PC-9 (cell line): ENCODE data around the gene VPS33B. TPM values are rescaled to one million over a fixed set of nuclear protein-coding genes. Genes with fewer than 3 reads are reported as not detected.

Source experiments
- BruUV-seq: library from RNA; stranded (reverse); fragments of 400-500 nt; replicated peaks from 2 replicates; lab custom pipeline; 2021; lab: Mats Ljungman, UMichigan
- CTCF ChIA-PET: fragments of 300-600 bp; sonication (Branson Sonifier 250); formaldehyde crosslinking; loops from one replicate; lab custom pipeline; 2022; ENCODE audit warnings: antibody characterized with exemption; lab: Charles Lee
- POLR2A ChIA-PET: fragments of 300-600 bp; sonication (Branson Sonifier 250); formaldehyde crosslinking; loops from one replicate; lab custom pipeline; 2022; ENCODE audit warnings: antibody characterized with exemption; ENCODE audit not compliant: unreplicated experiment; lab: Charles Lee
- DNase-seq, 2 experiments: peaks; one replicate each; pipeline versions ENCODE4 v3.0.0 to v3.0.0-alpha.2; 2015 to 2022; ENCODE audit warnings: mixed read lengths in 1 of 2
- H2AFZ ChIP-seq: fragments of 200-600 bp; sonication (generic); 2 replicates; pipeline ENCODE4 v1.8.1; 2017; ENCODE audit warnings: antibody characterized with exemption
- H3F3A ChIP-seq: fragments of 200-600 bp; sonication (generic); 2 replicates; pipeline ENCODE4 v1.8.1; 2017; ENCODE audit warnings: antibody characterized with exemption, mild to moderate bottlenecking, low read depth; ENCODE audit not compliant: insufficient read depth
- H3K27ac ChIP-seq: fragments of 200-600 bp; sonication (generic); 2 replicates; pipeline ENCODE4 v1.6.1; 2016; ENCODE audit warnings: mixed run types
- H3K27me3 ChIP-seq: fragments of 200-600 bp; sonication (generic); 2 replicates; pipeline ENCODE4 v1.6.1; 2016; ENCODE audit warnings: low read depth, mixed run types; ENCODE audit not compliant: insufficient read depth
- H3K36me3 ChIP-seq: fragments of 200-600 bp; sonication (generic); 2 replicates; pipeline ENCODE4 v1.6.1; 2016; ENCODE audit warnings: low read depth, mixed run types
- H3K4me1 ChIP-seq: fragments of 200-600 bp; sonication (generic); replicated peaks from 2 replicates; pipeline ENCODE4 v1.6.1; 2016; ENCODE audit warnings: mixed run types; ENCODE audit not compliant: insufficient read depth
- H3K4me2 ChIP-seq: fragments of 200-600 bp; sonication (generic); 2 replicates; pipeline ENCODE4 v1.6.1; 2017; ENCODE audit warnings: mixed run types
- H3K4me3 ChIP-seq: fragments of 200-600 bp; sonication (generic); 2 replicates; pipeline ENCODE4 v1.6.1; 2016; ENCODE audit warnings: mixed run types
- H3K79me2 ChIP-seq: fragments of 200-600 bp; sonication (generic); 2 replicates; pipeline ENCODE4 v1.6.1; 2017; ENCODE audit warnings: low read depth, mixed run types
- H3K9me2 ChIP-seq: fragments of 200-600 bp; sonication (generic); 2 replicates; pipeline ENCODE4 v1.8.1; 2017; ENCODE audit warnings: mild to moderate bottlenecking; ENCODE audit not compliant: insufficient read depth
- H3K9me3 ChIP-seq: fragments of 200-600 bp; sonication (generic); 2 replicates; pipeline ENCODE4 v1.8.1; 2016; ENCODE audit warnings: low read depth; ENCODE audit not compliant: insufficient read depth
- H4K20me1 ChIP-seq: fragments of 200-600 bp; sonication (generic); 2 replicates; pipeline ENCODE4 v1.8.1; 2017; ENCODE audit not compliant: insufficient read depth
- EZH2 ChIP-seq: fragments of 200-600 bp; sonication (generic); IDR thresholded peaks from 2 replicates; pipeline ENCODE4 v1.8.0; 2017; ENCODE audit warnings: antibody characterized with exemption, low read depth
- intact Hi-C: fragments of 100-400 bp; cut with micrococcal nuclease; formaldehyde crosslinking; loops from one replicate; pipeline ENCODE4 v1.10.0; 2022; ENCODE audit not compliant: unreplicated experiment
- total RNA-seq: library from RNA; stranded (reverse); gene quantifications from 2 replicates; pipeline ENCODE4 v1.2.3, GENCODE V29; 2021
- TF ChIP-seq, protein P1 (sequence below): fragments of 200-600 bp; sonication (generic); conservative IDR thresholded peaks from 2 replicates; pipeline ENCODE4 v1.6.1; 2017; ENCODE audit warnings: mixed run types, antibody characterized with exemption, mild to moderate bottlenecking, moderate library complexity

Gene VPS33B
- total RNA-seq, 1 experiment from 2014 or later = 13.6 TPM

DNA sequence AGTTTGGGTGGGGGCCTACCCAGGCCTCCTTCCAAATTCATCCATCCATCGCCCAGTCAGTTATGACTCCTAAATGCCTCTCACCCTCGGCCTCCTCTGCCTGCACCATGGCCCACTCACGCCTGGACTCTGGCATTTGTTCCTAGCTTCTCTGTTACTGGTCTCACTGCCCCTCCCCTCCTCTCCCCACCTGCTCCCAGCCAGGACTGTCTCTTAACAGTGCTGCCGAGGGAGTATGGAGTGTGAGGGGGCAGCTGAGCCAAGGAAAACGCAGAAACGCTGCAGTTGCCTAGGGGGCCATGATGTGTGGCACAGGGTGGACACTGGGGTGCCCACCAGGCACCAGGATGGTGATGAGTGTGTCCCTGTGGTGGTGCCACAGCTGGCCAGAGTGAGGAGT lies 64.6 kb downstream of the VPS33B start:
- H3K79me2 ChIP-seq = peaks cover 25% of the 10 kb centered on the region
- no peaks in the 10 kb centered on the region for H3K27me3 ChIP-seq
- no peak overlapping the region for H3K4me3 ChIP-seq
- H2AFZ ChIP-seq = no peak overlapping the region
- H3K27ac ChIP-seq = no peak overlapping the region
- CTCF ChIA-PET = no interaction called here
- no peaks in the 10 kb centered on the region for H3K36me3 ChIP-seq
- POLR2A ChIA-PET = no interaction called here
- H4K20me1 ChIP-seq = peaks cover 4% of the 10 kb centered on the region; the same call in 1 of the 2 replicates
- no TSS peak for BruUV-seq
- H3K9me3 ChIP-seq = no peaks in the 10 kb centered on the region
- DNase-seq = no peak
- no peak overlapping the region for H3K4me2 ChIP-seq
- TF ChIP-seq, protein P1, sequence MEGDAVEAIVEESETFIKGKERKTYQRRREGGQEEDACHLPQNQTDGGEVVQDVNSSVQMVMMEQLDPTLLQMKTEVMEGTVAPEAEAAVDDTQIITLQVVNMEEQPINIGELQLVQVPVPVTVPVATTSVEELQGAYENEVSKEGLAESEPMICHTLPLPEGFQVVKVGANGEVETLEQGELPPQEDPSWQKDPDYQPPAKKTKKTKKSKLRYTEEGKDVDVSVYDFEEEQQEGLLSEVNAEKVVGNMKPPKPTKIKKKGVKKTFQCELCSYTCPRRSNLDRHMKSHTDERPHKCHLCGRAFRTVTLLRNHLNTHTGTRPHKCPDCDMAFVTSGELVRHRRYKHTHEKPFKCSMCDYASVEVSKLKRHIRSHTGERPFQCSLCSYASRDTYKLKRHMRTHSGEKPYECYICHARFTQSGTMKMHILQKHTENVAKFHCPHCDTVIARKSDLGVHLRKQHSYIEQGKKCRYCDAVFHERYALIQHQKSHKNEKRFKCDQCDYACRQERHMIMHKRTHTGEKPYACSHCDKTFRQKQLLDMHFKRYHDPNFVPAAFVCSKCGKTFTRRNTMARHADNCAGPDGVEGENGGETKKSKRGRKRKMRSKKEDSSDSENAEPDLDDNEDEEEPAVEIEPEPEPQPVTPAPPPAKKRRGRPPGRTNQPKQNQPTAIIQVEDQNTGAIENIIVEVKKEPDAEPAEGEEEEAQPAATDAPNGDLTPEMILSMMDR = no peak
- H3F3A ChIP-seq = peaks cover 29% of the 10 kb centered on the region
- peaks cover 10% of the 10 kb centered on the region for H3K4me1 ChIP-seq
- no peaks in the 10 kb centered on the region for H3K9me2 ChIP-seq
- intact Hi-C loops = loop anchor here (5.0 kb wide), 2 partner anchors 75 to 315 kb away; no protein-coding TSS in a partner anchor

DNA sequence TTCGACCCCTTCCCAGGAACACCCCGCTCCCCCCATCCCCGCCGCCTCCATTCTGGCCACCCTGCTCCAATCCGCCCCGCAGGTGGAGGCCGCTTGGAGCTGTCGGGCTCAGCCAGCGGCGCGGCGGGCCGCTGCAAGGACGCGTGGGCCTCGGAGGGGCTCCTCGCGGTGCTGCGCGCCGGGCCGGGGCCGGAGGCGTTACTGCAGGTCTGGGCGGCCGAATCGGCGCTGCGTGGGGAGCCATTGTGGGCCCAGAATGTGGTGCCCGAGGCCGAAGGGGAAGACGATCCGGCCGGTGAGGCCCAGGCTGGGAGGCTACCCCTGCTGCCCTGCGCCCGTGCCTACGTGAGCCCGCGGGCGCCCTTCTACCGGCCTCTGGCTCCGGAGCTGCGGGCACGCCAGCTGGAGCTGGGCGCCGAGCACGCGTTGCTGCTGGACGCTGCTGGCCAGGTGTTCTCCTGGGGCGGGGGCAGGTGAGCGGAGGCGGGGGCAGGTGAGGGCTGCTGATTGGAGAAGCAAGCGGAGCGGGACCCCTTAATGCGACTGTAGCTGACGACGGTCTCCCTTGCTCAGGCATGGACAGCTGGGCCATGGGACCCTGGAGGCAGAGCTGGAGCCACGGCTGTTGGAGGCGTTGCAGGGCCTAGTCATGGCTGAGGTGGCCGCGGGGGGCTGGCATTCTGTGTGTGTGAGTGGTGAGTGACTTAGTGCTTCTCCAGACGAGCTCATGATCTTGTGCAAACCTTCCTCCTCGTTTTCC lies 65.2 kb downstream of the VPS33B start:
- H3K9me3 ChIP-seq = no peaks in the 10 kb centered on the region

DNA sequence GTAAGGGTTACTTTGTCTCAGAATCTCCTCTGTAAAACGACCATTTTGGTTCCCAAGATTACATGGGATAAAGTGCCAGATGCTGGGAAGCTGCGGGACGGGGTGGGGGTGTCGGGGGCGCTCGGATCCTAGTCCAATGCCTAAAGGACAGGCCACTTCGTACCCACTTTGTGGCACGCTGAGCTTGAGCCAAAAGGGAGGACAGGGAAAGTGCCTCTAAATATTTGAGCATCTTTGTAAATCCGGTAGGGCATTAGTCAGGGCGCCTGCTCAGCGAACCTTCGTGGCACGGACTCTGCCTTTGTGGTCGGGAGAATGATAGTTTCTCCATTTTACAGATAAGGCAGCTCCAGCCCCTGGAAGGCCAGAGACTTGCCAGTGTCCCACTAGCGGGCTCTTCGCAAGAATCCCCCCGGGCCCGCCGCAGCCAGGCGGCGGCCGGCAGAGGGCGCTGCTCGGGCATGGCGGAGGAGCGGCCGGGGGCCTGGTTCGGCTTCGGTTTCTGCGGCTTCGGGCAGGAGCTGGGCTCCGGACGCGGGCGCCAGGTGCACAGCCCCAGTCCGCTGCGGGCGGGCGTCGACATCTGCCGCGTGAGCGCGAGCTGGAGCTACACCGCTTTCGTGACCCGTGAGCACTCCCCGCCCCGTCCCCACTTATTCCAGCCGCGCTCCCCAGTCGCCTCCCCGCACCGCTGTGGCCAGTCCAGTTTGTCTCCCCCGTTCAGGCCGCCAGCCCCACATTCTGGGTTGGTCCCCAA lies 65.9 kb downstream of the VPS33B start:
- H3F3A ChIP-seq = peaks cover 18% of the 10 kb centered on the region
- peak in 1 of 2 experiments; percentile 21 for DNase-seq
- no peak overlapping the region for H2AFZ ChIP-seq
- intact Hi-C loops = loop anchor here (5.0 kb wide), 2 partner anchors 76 to 316 kb away; no protein-coding TSS in a partner anchor
- H3K4me3 ChIP-seq = peak overlapping the region; percentile 98
- H3K27ac ChIP-seq = no peak overlapping the region
- H3K9me2 ChIP-seq = no peaks in the 10 kb centered on the region
- H4K20me1 ChIP-seq = no peaks in the 10 kb centered on the region; the same call in 1 of the 2 replicates
- POLR2A ChIA-PET = no interaction called here
- peaks cover 10% of the 10 kb centered on the region for H3K4me1 ChIP-seq
- CTCF ChIA-PET = interaction anchor here (0.5 to 1.6 kb wide), 12 partner anchors 12 to 1601 kb away, joined by 3 to 12 read pairs (median 5); partner anchors contain the start of gene PRC1
- peak overlapping the region; percentile 83 for H3K4me2 ChIP-seq
- no peaks in the 10 kb centered on the region for H3K27me3 ChIP-seq
- no TSS peak for BruUV-seq
- TF ChIP-seq, protein P1 = peak; percentile 68
- no peak for TF ChIP-seq EZH2
- no peaks in the 10 kb centered on the region for H3K9me3 ChIP-seq
- no peaks in the 10 kb centered on the region for H3K36me3 ChIP-seq
- peaks cover 25% of the 10 kb centered on the region for H3K79me2 ChIP-seq

More for the DNA sequence above, 65.2 kb downstream of the VPS33B start:
- ChIA-PET CTCF (interaction anchor here (0.6 to 1.6 kb wide), 5 partner anchors 11 to 98 kb away, joined by 3 to 10 read pairs (median 5); no protein-coding TSS in a partner anchor), POLR2A (no interaction called here)
- H3F3A ChIP-seq = peaks cover 23% of the 10 kb centered on the region
- intact Hi-C loops = loop anchor here (5.0 kb wide), 2 partner anchors 75 to 315 kb away; no protein-coding TSS in a partner anchor
- H4K20me1 ChIP-seq = peaks cover 1% of the 10 kb centered on the region; the same call in 1 of the 2 replicates
- no peak overlapping the region for H3K4me3 ChIP-seq
- H3K79me2 ChIP-seq = peaks cover 25% of the 10 kb centered on the region
- no peak overlapping the region for H3K27ac ChIP-seq
- DNase-seq = no peak
- no TSS peak for BruUV-seq
- H2AFZ ChIP-seq = no peak overlapping the region
- TF ChIP-seq EZH2 = no peak
- TF ChIP-seq, protein P1 = no peak
- H3K4me2 ChIP-seq = no peak overlapping the region
- H3K36me3 ChIP-seq = no peaks in the 10 kb centered on the region
- no peaks in the 10 kb centered on the region for H3K9me2 ChIP-seq
- H3K27me3 ChIP-seq = no peaks in the 10 kb centered on the region
- H3K4me1 ChIP-seq = peaks cover 10% of the 10 kb centered on the region
